ENCODE results near the gene ATOSA.

- TF ChIP-seq, protein P1, sequence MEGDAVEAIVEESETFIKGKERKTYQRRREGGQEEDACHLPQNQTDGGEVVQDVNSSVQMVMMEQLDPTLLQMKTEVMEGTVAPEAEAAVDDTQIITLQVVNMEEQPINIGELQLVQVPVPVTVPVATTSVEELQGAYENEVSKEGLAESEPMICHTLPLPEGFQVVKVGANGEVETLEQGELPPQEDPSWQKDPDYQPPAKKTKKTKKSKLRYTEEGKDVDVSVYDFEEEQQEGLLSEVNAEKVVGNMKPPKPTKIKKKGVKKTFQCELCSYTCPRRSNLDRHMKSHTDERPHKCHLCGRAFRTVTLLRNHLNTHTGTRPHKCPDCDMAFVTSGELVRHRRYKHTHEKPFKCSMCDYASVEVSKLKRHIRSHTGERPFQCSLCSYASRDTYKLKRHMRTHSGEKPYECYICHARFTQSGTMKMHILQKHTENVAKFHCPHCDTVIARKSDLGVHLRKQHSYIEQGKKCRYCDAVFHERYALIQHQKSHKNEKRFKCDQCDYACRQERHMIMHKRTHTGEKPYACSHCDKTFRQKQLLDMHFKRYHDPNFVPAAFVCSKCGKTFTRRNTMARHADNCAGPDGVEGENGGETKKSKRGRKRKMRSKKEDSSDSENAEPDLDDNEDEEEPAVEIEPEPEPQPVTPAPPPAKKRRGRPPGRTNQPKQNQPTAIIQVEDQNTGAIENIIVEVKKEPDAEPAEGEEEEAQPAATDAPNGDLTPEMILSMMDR (IDR thresholded peaks at IDR 0.05): no peak
- no peak for TF ChIP-seq POLR2A (IDR thresholded peaks at IDR 0.05)
Observed at GRCh38 chr15:52657338-52657737, 21.9 kb downstream of the ATOSA start.
